Measurements from ENCODE around the gene ADCY4.
A peak's percentile ranks its signal among the peaks of the same experiment; 100 is the strongest.

The ADCY4 gene

DNA sequence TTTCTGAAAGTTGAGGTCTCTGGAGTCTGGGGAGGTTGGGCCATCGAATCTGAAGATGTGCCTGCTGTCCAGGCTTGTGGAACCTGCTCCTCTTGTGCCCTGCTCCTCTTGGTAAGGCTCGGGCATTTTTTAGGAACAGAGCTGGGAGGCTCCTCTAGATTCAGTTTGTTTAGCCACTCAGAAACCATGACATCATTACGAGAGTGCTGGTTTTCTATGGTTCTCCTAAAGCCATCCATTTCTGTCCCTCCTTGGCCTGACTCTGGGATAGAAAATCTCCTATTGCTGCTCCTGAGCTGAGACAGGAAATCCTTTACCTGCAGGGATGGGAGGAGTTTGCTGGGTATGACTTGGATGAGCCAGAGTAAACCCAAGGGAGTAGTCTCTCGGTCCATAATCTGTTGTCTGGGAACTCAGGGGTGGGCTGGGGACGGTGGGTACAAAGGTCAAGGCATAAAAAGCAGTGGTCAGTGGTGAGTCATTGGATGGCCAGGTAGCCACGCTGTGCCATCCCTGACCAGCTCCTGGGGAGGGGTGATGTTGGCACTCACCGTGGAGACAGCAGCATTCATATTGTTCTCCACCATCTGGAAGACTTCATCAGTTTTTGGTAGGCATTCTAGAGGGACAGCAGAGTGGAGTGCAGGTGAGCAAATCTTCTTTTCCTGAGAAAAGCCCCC lies 2.4 kb upstream of the ADCY4 start:
- TF ChIP-seq, protein P1, sequence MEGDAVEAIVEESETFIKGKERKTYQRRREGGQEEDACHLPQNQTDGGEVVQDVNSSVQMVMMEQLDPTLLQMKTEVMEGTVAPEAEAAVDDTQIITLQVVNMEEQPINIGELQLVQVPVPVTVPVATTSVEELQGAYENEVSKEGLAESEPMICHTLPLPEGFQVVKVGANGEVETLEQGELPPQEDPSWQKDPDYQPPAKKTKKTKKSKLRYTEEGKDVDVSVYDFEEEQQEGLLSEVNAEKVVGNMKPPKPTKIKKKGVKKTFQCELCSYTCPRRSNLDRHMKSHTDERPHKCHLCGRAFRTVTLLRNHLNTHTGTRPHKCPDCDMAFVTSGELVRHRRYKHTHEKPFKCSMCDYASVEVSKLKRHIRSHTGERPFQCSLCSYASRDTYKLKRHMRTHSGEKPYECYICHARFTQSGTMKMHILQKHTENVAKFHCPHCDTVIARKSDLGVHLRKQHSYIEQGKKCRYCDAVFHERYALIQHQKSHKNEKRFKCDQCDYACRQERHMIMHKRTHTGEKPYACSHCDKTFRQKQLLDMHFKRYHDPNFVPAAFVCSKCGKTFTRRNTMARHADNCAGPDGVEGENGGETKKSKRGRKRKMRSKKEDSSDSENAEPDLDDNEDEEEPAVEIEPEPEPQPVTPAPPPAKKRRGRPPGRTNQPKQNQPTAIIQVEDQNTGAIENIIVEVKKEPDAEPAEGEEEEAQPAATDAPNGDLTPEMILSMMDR (IDR thresholded peaks at IDR 0.05; ENCODE audit: low read depth, low read length), result no peak
- H3K4me3 ChIP-seq (ENCODE audit: low read depth, low read length), result no peak overlapping the region

- TF ChIP-seq, protein P1 (IDR thresholded peaks at IDR 0.05; ENCODE audit: low read depth, low read length), result no peak
- H3K4me3 ChIP-seq (ENCODE audit: low read depth, low read length), result no peak overlapping the region
Measured at GRCh38 chr14:24335461-24336171, 745 bp upstream of the ADCY4 start.

DNA sequence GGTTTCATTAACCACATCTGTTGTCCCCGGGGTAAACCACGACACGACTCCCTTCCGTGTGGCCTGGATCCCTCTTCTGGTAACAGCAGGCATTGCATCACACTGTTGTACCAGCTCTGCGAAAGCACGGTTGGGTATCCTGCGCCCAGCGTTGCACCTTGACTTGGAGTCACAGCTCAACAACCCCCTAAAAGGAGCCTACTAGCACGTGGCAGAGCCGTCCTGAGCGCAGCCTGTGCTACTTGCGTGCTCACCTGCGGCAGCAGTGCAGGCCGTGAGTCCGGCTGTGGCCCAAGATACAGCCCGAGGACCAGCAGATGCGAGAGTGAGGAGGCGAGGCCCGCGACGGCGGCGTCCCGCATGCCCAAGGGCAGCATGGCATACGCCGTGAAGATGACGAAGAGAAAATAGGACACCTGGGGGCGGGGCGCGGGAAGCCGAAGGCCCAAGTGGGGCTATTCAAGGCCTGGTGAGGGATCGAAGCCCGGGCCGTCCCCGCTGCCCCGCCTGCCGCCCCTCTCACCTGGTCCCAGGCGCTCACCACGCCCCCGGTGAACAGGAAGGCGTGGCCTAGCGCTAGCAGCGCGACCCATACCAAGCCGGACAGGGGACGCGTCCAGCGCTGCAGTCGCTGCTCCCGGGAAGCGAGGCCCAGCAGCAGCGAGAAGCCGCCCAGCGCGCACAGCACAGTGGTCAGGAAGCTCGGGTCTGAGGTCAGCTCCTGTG lies 2.4 kb downstream of the ADCY4 start:
- TF ChIP-seq, protein P1 (IDR thresholded peaks at IDR 0.05; ENCODE audit: low read depth, low read length), result peak; percentile 89
- H3K4me3 ChIP-seq (ENCODE audit: low read depth, low read length), result no peak overlapping the region

- no peak overlapping the region for H3K4me3 ChIP-seq (ENCODE audit: low read depth, low read length)
- TF ChIP-seq, protein P1 (IDR thresholded peaks at IDR 0.05; ENCODE audit: low read depth, low read length), result no peak
Measured at GRCh38 chr14:24331731-24332267, 3.1 kb downstream of the ADCY4 start.

- TF ChIP-seq, protein P1 (IDR thresholded peaks at IDR 0.05; ENCODE audit: low read depth, low read length), result no peak
- H3K4me3 ChIP-seq (ENCODE audit: low read depth, low read length), result no peak overlapping the region
Measured at GRCh38 chr14:24330973-24331674, 3.7 kb downstream of the ADCY4 start.

- no peak overlapping the region for H3K4me3 ChIP-seq (ENCODE audit: low read depth, low read length)
- TF ChIP-seq, protein P1 (IDR thresholded peaks at IDR 0.05; ENCODE audit: low read depth, low read length), result no peak
Measured at GRCh38 chr14:24329736-24330135, 5.1 kb downstream of the ADCY4 start.

All from WI38 (cell line).